Sigmoid colon (tissue), 3 donors: ENCODE measurements around the gene SH2D5.

Source experiments
- CTCF ChIP-seq, 4 experiments: fragments of 450-650 bp in 3 of 4; fragments of 200-600 bp in 1 of 4; IDR thresholded peaks; one replicate each; pipeline ENCODE4 v1.5.1; 2016 to 2019; ENCODE audit warnings: antibody characterized with exemption in 4 of 4, mild to moderate bottlenecking in 3 of 4, moderate library complexity in 2 of 4
- POLR2A ChIP-seq, 2 donors: fragments of 450-650 bp; IDR thresholded peaks; one replicate each; pipeline ENCODE4 v1.6.1; 2016; ENCODE audit warnings: antibody characterized with exemption in 2 of 2, mild to moderate bottlenecking in 2 of 2, moderate library complexity in 2 of 2

- TF ChIP-seq POLR2A (IDR thresholded peaks at IDR 0.05) (no peak), CTCF (IDR thresholded peaks at IDR 0.05) (no peak)
These were observed 20.3 kb downstream of the SH2D5 start for GRCh38 chr1:20712215-20712577.
